Activated CD4-positive, alpha-beta T cell treated with anti-CD3 and anti-CD28 coated beads for 36 hours (primary cell): ENCODE data around the gene ASZ1. TPM values are rescaled to one million over a fixed set of nuclear protein-coding genes. Genes with fewer than 3 reads are reported as not detected.

Source experiments
- ATAC-seq: fragments of 200-7000 bp; cut with Tn5 transposase; one replicate; pipeline ENCODE4 v1.10.0; 2021; ENCODE audit warnings: mild to moderate bottlenecking, moderate library complexity
- CTCF ChIA-PET: fragments of 350-600 bp; sonication (Branson Sonifier 250); formaldehyde crosslinking; loops from one replicate; lab custom pipeline; 2021; ENCODE audit warnings: antibody characterized with exemption; lab: Charles Lee
- POLR2A ChIA-PET: fragments of 350-600 bp; sonication (Branson Sonifier 250); formaldehyde crosslinking; loops from one replicate; lab custom pipeline; 2021; ENCODE audit warnings: antibody characterized with exemption, inconsistent platforms; lab: Charles Lee
- DNase-seq: peaks from one replicate; pipeline ENCODE4 v3.0.0-alpha.2; 2020
- H3K27ac Mint-ChIP-seq: one replicate; pipeline ENCODE4 v1.8.0; 2021; ENCODE audit warnings: mixed read lengths
- H3K27me3 Mint-ChIP-seq: one replicate; pipeline ENCODE4 v1.8.0; 2021; ENCODE audit warnings: mixed read lengths
- H3K36me3 Mint-ChIP-seq: one replicate; pipeline ENCODE4 v1.8.0; 2021; ENCODE audit warnings: low read depth, mixed read lengths
- H3K4me1 Mint-ChIP-seq: one replicate; pipeline ENCODE4 v1.8.0; 2021; ENCODE audit warnings: mixed read lengths
- H3K4me3 Mint-ChIP-seq: one replicate; pipeline ENCODE4 v1.8.0; 2021; ENCODE audit warnings: mild to moderate bottlenecking, moderate library complexity, mixed read lengths
- H3K9me3 Mint-ChIP-seq: one replicate; pipeline ENCODE4 v1.8.0; 2021; ENCODE audit warnings: low read depth, mixed read lengths
- intact Hi-C, 2 experiments: fragments of 100-400 bp; cut with DNase I in 1 of 2; cut with micrococcal nuclease in 1 of 2; formaldehyde crosslinking; loops; one replicate each; pipeline versions ENCODE4 v1.14.2 to v1.15.1; 2022 to 2024; cut with DNase I, micrococcal nuclease
- total RNA-seq, 2 experiments: library from RNA; stranded (reverse); gene quantifications; one replicate each; pipeline ENCODE4 v1.2.3, GENCODE V29; 2021

The ASZ1 gene
- total RNA-seq, 2 experiments from 2014 or later, result not detected

GRCh38 chr7:117401293-117402002 is 25.8 kb downstream of the ASZ1 start:
- peaks cover 2% of the 10 kb centered on the region for H3K9me3 Mint-ChIP-seq
- H3K27me3 Mint-ChIP-seq, result no peaks in the 10 kb centered on the region
- no peak overlapping the region for H3K27ac Mint-ChIP-seq
- CTCF ChIA-PET, result interaction anchor here (0.8 to 1.1 kb wide), 4 partner anchors 16 to 394 kb away, joined by 3 read pairs; no protein-coding TSS in a partner anchor
- POLR2A ChIA-PET, result no interaction called here
- DNase-seq (no peak), ATAC-seq (no peak)
- no peak overlapping the region for H3K4me3 Mint-ChIP-seq
- H3K36me3 Mint-ChIP-seq, result no peaks in the 10 kb centered on the region
- H3K4me1 Mint-ChIP-seq, result no peaks in the 10 kb centered on the region
- intact Hi-C loops, result loop anchor here in 1 of 2 experiments (2.0 kb wide), 1 partner anchor 313 kb away; no protein-coding TSS in a partner anchor

- intact Hi-C loops, result loop anchor here (1.0 to 2.0 kb wide), 3 partner anchors 315 to 755 kb away; no protein-coding TSS in a partner anchor
- CTCF ChIA-PET, result no interaction called here
- POLR2A ChIA-PET, result no interaction called here
- H3K36me3 Mint-ChIP-seq, result no peaks in the 10 kb centered on the region
- DNase-seq (no peak), ATAC-seq (no peak)
- no peaks in the 10 kb centered on the region for H3K9me3 Mint-ChIP-seq
- no peaks in the 10 kb centered on the region for H3K4me1 Mint-ChIP-seq
- no peaks in the 10 kb centered on the region for H3K27me3 Mint-ChIP-seq
- no peak overlapping the region for H3K27ac Mint-ChIP-seq
- H3K4me3 Mint-ChIP-seq, result no peak overlapping the region
Measured at GRCh38 chr7:117399820-117400422, 27.4 kb downstream of the ASZ1 start.

GRCh38 chr7:117395743-117396142 is 31.6 kb downstream of the ASZ1 start:
- intact Hi-C loops, result no loop called here
- CTCF ChIA-PET, result no interaction called here
- POLR2A ChIA-PET, result no interaction called here
- no peak for DNase-seq
- Mint-ChIP-seq H3K36me3 (no peaks in the 10 kb centered on the region), H3K9me3 (no peaks in the 10 kb centered on the region), H3K4me3 (no peak overlapping the region), H3K4me1 (no peaks in the 10 kb centered on the region), H3K27ac (no peak overlapping the region), H3K27me3 (no peaks in the 10 kb centered on the region)
- no peak for ATAC-seq

- no peaks in the 10 kb centered on the region for H3K36me3 Mint-ChIP-seq
- no peaks in the 10 kb centered on the region for H3K4me1 Mint-ChIP-seq
- CTCF ChIA-PET, result interaction anchor here (0.8 kb wide), 1 partner anchor 332 kb away, joined by 4 read pairs; no protein-coding TSS in a partner anchor
- DNase-seq (no peak), ATAC-seq (no peak)
- no peaks in the 10 kb centered on the region for H3K27me3 Mint-ChIP-seq
- no peak overlapping the region for H3K4me3 Mint-ChIP-seq
- H3K27ac Mint-ChIP-seq, result no peak overlapping the region
- intact Hi-C loops, result no loop called here
- POLR2A ChIA-PET, result no interaction called here
- no peaks in the 10 kb centered on the region for H3K9me3 Mint-ChIP-seq
Measured at GRCh38 chr7:117393781-117394180, 33.5 kb downstream of the ASZ1 start.

GRCh38 chr7:117389871-117390270 is 37.4 kb downstream of the ASZ1 start:
- H3K4me3 Mint-ChIP-seq, result no peak overlapping the region
- peaks cover 7% of the 10 kb centered on the region for H3K9me3 Mint-ChIP-seq
- ChIA-PET POLR2A (no interaction called here), CTCF (no interaction called here)
- no peaks in the 10 kb centered on the region for H3K4me1 Mint-ChIP-seq
- DNase-seq (no peak), ATAC-seq (no peak)
- no peaks in the 10 kb centered on the region for H3K27me3 Mint-ChIP-seq
- H3K27ac Mint-ChIP-seq, result no peak overlapping the region
- intact Hi-C loops, result no loop called here
- H3K36me3 Mint-ChIP-seq, result no peaks in the 10 kb centered on the region

GRCh38 chr7:117386110-117386706 is 41.1 kb downstream of the ASZ1 start:
- no peak for DNase-seq
- intact Hi-C loops, result loop anchor here (1.0 to 2.0 kb wide), 2 partner anchors 173 kb away; no protein-coding TSS in a partner anchor
- H3K27ac Mint-ChIP-seq, result no peak overlapping the region
- H3K9me3 Mint-ChIP-seq, result peaks cover 7% of the 10 kb centered on the region
- no peak overlapping the region for H3K4me3 Mint-ChIP-seq
- no peak for ATAC-seq
- no peaks in the 10 kb centered on the region for H3K36me3 Mint-ChIP-seq
- CTCF ChIA-PET, result no interaction called here
- POLR2A ChIA-PET, result no interaction called here
- no peaks in the 10 kb centered on the region for H3K4me1 Mint-ChIP-seq
- no peaks in the 10 kb centered on the region for H3K27me3 Mint-ChIP-seq

- ChIA-PET POLR2A (no interaction called here), CTCF (no interaction called here)
- H3K27me3 Mint-ChIP-seq, result no peaks in the 10 kb centered on the region
Measured at GRCh38 chr7:117385363-117386109, 41.8 kb downstream of the ASZ1 start.

GRCh38 chr7:117384688-117385362 is 42.5 kb downstream of the ASZ1 start:
- H3K27me3 Mint-ChIP-seq, result no peaks in the 10 kb centered on the region
- no peak overlapping the region for H3K27ac Mint-ChIP-seq
- DNase-seq (no peak), ATAC-seq (no peak)
- no peaks in the 10 kb centered on the region for H3K4me1 Mint-ChIP-seq
- POLR2A ChIA-PET, result no interaction called here
- CTCF ChIA-PET, result no interaction called here
- H3K9me3 Mint-ChIP-seq, result peaks cover 7% of the 10 kb centered on the region
- intact Hi-C loops, result no loop called here
- H3K4me3 Mint-ChIP-seq, result no peak overlapping the region
- H3K36me3 Mint-ChIP-seq, result no peaks in the 10 kb centered on the region

More at GRCh38 chr7:117385363-117386109, 41.8 kb downstream of the ASZ1 start:
- Mint-ChIP-seq H3K4me1 (no peaks in the 10 kb centered on the region), H3K4me3 (no peak overlapping the region), H3K9me3 (peaks cover 7% of the 10 kb centered on the region), H3K27ac (no peak overlapping the region), H3K36me3 (no peaks in the 10 kb centered on the region)
- intact Hi-C loops, result loop anchor here (1.0 to 2.0 kb wide), 2 partner anchors 172 to 173 kb away; no protein-coding TSS in a partner anchor
- DNase-seq, result no peak
- ATAC-seq, result no peak

- DNase-seq (no peak), ATAC-seq (no peak)
- Mint-ChIP-seq H3K36me3 (no peaks in the 10 kb centered on the region), H3K4me3 (no peak overlapping the region), H3K9me3 (peaks cover 7% of the 10 kb centered on the region), H3K27ac (no peak overlapping the region), H3K27me3 (no peaks in the 10 kb centered on the region), H3K4me1 (no peaks in the 10 kb centered on the region)
- intact Hi-C loops, result no loop called here
- POLR2A ChIA-PET, result no interaction called here
- CTCF ChIA-PET, result no interaction called here
Measured at GRCh38 chr7:117383483-117384189, 43.7 kb downstream of the ASZ1 start.

- no peaks in the 10 kb centered on the region for H3K36me3 Mint-ChIP-seq
- H3K27me3 Mint-ChIP-seq, result no peaks in the 10 kb centered on the region
- no peaks in the 10 kb centered on the region for H3K4me1 Mint-ChIP-seq
- H3K9me3 Mint-ChIP-seq, result peaks cover 4% of the 10 kb centered on the region
- no peak for ATAC-seq
- no peak for DNase-seq
- H3K27ac Mint-ChIP-seq, result no peak overlapping the region
- intact Hi-C loops, result no loop called here
- CTCF ChIA-PET, result interaction anchor here (0.5 kb wide), 1 partner anchor 155 kb away, joined by 3 read pairs; no protein-coding TSS in a partner anchor
- no peak overlapping the region for H3K4me3 Mint-ChIP-seq
- POLR2A ChIA-PET, result no interaction called here
Measured at GRCh38 chr7:117383046-117383445, 44.2 kb downstream of the ASZ1 start.
